ENCODE measurements around the gene STARD7. TPM values are rescaled to one million over a fixed set of nuclear protein-coding genes. Genes with fewer than 3 reads are reported as not detected.
A peak's percentile ranks its signal among the peaks of the same experiment; 100 is the strongest.

Gene STARD7
- total RNA-seq, 1 donor from 2014 or later: 103 TPM

DNA sequence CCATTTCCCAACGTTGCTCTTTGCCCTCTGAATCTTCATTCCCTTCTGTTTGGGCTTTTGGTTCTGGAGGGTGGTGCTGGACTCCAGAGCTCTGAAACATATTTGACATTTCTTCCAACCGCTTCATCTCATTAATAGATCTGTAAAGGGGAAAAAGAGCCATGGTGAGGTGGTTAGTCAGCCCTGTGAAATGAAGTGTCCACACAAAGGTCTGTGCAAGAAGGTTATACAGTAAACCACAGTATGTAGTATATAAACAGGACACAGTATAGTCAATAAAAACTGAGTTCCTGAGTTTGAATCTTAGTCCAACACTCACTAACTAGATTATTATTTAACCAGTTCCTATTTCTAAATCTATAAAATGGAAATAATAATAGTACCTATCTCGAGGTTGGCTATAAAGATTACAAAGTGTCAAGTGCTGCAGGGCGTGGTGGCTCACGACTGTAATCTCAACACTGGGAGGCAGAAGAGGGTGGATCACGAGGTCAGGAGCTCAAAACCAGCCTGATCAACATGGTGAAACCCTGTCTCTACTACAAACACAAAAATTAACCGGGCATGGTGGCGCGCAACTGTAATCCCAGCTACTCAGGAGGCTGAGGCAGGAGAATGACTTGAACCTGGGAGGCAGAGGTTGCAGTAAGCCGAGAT is 13.1 kb downstream of the STARD7 start:
- Mint-ChIP-seq H3K4me3 (ENCODE audit: unreplicated experiment) (no peak overlapping the region), H3K27me3 (ENCODE audit: low read depth, unreplicated experiment) (no peaks in the 10 kb centered on the region), H3K27ac (ENCODE audit: unreplicated experiment) (no peak overlapping the region), H3K9me3 (ENCODE audit: unreplicated experiment) (no peaks in the 10 kb centered on the region), H3K36me3 (ENCODE audit: low read depth, unreplicated experiment) (peaks cover 20% of the 10 kb centered on the region), H3K4me1 (ENCODE audit: low read depth, unreplicated experiment) (peaks cover 14% of the 10 kb centered on the region)
- Histone ChIP-seq H3K4me1 (ENCODE audit: insufficient read depth, low read length) (peaks cover 10% of the 10 kb centered on the region), H3K4me3 (ENCODE audit: insufficient read depth, low read depth, low read length) (no peak overlapping the region), H3K79me2 (ENCODE audit: insufficient read depth, low read length) (peaks cover 50% of the 10 kb centered on the region), H3K4me2 (ENCODE audit: low read length) (peak overlapping the region; percentile 43), H2AFZ (ENCODE audit: low read depth, low read length) (no peak overlapping the region), H3K27me3 (ENCODE audit: insufficient read depth, low read length) (no peaks in the 10 kb centered on the region), H4K20me1 (ENCODE audit: insufficient read depth, low read length) (peaks cover 74% of the 10 kb centered on the region), H3K9ac (ENCODE audit: low read length) (no peak overlapping the region), H3K9me3 (ENCODE audit: insufficient read depth, low read depth, low read length) (no peaks in the 10 kb centered on the region), H3K36me3 (ENCODE audit: insufficient read depth, low read length) (peaks cover 25% of the 10 kb centered on the region), H3K27ac (ENCODE audit: low read depth, low read length) (no peak overlapping the region)
- TF ChIP-seq, protein P1, sequence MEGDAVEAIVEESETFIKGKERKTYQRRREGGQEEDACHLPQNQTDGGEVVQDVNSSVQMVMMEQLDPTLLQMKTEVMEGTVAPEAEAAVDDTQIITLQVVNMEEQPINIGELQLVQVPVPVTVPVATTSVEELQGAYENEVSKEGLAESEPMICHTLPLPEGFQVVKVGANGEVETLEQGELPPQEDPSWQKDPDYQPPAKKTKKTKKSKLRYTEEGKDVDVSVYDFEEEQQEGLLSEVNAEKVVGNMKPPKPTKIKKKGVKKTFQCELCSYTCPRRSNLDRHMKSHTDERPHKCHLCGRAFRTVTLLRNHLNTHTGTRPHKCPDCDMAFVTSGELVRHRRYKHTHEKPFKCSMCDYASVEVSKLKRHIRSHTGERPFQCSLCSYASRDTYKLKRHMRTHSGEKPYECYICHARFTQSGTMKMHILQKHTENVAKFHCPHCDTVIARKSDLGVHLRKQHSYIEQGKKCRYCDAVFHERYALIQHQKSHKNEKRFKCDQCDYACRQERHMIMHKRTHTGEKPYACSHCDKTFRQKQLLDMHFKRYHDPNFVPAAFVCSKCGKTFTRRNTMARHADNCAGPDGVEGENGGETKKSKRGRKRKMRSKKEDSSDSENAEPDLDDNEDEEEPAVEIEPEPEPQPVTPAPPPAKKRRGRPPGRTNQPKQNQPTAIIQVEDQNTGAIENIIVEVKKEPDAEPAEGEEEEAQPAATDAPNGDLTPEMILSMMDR (IDR thresholded peaks at IDR 0.05; ENCODE audit: insufficient read depth, low read depth, low read length): no peak
- TF ChIP-seq EZH2 (IDR thresholded peaks at IDR 0.05; ENCODE audit: insufficient read depth, low read length): no peak
- FAIRE-seq (no peak), DNase-seq (ENCODE audit: low read depth) (peak; percentile 83)

- Histone ChIP-seq H3K36me3 (ENCODE audit: insufficient read depth, low read length) (peaks cover 30% of the 10 kb centered on the region), H3K27ac (ENCODE audit: low read depth, low read length) (no peak overlapping the region), H3K9me3 (ENCODE audit: insufficient read depth, low read depth, low read length) (no peaks in the 10 kb centered on the region), H3K4me2 (ENCODE audit: low read length) (no peak overlapping the region), H3K9ac (ENCODE audit: low read length) (no peak overlapping the region), H3K27me3 (ENCODE audit: insufficient read depth, low read length) (no peaks in the 10 kb centered on the region), H4K20me1 (ENCODE audit: insufficient read depth, low read length) (peaks cover 54% of the 10 kb centered on the region), H3K79me2 (ENCODE audit: insufficient read depth, low read length) (peaks cover 17% of the 10 kb centered on the region), H3K4me3 (ENCODE audit: insufficient read depth, low read depth, low read length) (no peak overlapping the region), H3K4me1 (ENCODE audit: insufficient read depth, low read length) (peaks cover 15% of the 10 kb centered on the region), H2AFZ (ENCODE audit: low read depth, low read length) (no peak overlapping the region)
- H3K36me3 Mint-ChIP-seq (ENCODE audit: low read depth, unreplicated experiment): peaks cover 24% of the 10 kb centered on the region
- TF ChIP-seq EZH2 (IDR thresholded peaks at IDR 0.05; ENCODE audit: insufficient read depth, low read length): no peak
- TF ChIP-seq, protein P1 (IDR thresholded peaks at IDR 0.05; ENCODE audit: insufficient read depth, low read depth, low read length): no peak
- H3K4me3 Mint-ChIP-seq (ENCODE audit: unreplicated experiment): no peak overlapping the region
- H3K27me3 Mint-ChIP-seq (ENCODE audit: low read depth, unreplicated experiment): no peaks in the 10 kb centered on the region
- no peak overlapping the region for H3K27ac Mint-ChIP-seq (ENCODE audit: unreplicated experiment)
- FAIRE-seq: no peak
- DNase-seq (ENCODE audit: low read depth): no peak
- H3K4me1 Mint-ChIP-seq (ENCODE audit: low read depth, unreplicated experiment): peaks cover 16% of the 10 kb centered on the region
- no peaks in the 10 kb centered on the region for H3K9me3 Mint-ChIP-seq (ENCODE audit: unreplicated experiment)
Measured at GRCh38 chr2:96191937-96192670, 16.5 kb downstream of the STARD7 start.

Measured in astrocyte (in vitro differentiated cells and primary cell).